GM21723 (cell line): Measurements from ENCODE around the gene ETV7.

Source experiments
- ATAC-seq: cut with Tn5 transposase; IDR thresholded peaks from one replicate; pipeline ENCODE4 v1.9.1; 2021; ENCODE audit warnings: mild to moderate bottlenecking, moderate library complexity; ENCODE audit not compliant: unreplicated experiment

The ETV7 gene

DNA sequence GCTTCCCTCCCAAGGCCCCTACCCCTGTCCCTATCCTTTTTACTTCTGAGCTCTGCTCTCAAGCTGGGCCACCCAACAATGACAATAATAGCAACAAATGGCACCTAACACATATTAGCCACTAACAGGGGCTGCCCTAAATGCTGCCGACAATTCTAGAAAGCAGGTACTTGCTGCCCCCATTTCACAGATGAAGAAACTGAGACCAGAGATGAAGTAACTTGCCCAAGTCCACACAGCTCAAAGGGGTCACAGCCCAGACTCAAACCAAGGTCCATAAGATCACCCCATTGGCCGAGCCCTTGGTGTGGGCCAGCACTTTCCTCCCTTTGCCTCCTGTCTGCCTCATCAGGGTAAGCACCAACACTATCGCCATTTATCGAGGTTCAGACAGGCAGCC is 62.8 kb downstream of the ETV7 start:
- no peak for ATAC-seq

DNA sequence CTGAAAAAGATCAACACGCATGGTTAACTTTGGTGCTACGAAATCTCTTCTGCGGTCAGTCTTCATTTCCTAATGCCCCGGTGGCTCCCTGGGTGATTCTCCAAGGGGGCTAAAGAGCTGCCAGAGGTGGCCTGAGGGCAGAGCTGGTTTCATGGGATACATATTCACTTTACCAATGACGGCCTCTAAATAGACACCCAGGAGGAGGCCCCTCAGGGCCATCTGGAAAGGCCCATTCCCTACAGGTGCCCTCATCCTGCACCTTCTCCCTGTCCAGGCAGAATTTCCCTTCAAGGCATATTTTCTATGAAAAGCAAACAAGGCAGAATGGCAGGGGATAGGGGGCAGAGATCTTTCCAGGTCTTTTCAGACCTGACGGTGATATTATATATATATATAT is 63.3 kb downstream of the ETV7 start:
- no peak for ATAC-seq

DNA sequence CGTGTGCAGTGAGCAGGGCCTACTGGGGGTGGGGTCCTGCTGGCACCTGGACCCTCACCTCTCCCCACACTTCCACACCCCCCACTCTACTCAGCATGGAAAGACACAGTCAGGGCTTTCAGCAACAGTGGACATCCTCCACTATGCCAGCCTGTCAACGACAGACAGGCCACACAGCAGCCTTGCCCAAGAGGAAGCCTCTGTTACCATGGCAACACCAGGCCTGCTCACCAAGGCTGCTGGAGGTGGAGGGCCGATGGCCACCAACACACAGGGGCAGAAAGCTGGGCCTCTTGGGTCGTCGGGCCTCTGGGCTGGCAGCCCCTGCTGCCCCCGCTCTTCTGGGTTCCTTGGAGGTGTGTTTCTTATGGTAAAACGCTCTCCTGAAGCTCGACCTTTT is 64.4 kb downstream of the ETV7 start:
- no peak for ATAC-seq

DNA sequence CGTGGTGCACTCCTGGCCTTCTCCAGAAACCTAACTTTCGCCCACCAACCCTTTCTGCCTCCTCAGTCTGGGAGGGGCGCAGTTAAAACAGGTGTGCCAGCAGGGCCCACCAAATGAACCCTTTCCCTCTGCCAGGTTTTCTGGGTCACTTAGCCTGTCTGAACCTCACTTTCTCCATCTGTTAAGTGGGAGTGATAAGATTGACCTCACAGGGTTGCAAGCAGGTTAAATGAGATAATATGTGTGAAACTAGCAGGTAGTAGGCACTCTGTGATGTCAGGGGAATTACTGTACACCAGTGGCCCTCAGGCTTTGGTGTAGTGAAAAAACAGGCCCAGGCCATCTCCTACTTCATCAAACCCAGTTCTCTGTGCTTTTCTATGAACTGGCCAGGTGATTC is 64.9 kb downstream of the ETV7 start:
- no peak for ATAC-seq

DNA sequence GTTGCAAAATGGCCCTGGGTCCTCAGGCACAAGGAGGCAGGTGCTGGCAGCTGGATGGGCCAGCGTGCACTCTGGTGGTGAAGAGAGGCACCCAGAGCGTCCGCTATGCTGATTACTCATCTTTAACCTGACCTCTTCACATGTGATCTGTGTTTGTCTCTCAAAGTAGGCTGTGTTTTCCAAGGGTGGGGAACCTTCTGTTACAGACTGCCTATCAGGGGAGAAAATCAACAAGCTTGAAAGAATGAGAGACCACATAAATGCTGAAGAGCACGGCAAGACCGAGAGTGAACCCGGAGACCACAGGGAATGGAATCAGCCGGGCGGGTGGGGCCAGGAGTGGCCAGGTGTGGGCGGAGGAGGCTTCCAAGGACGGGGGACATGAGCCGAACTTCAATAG is 67.0 kb downstream of the ETV7 start:
- ATAC-seq = no peak

DNA sequence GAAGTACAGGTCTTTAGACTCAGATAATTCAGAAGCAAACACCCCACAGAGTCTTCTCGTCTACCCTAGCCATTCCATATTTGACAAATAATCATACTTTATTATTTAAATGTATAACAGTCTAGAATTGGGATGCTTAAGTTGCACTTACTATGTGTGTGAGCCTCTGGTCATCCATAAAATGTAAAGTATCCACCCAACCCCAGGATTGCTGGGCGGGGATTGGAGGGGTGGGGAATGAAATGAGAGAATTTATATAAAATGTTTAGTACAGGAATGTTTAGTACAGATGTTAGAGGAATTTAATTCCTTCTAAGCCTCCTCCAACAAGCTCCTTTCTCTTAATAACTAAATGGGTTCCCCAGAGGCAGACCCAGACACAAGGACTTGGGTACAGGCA is 67.6 kb downstream of the ETV7 start:
- ATAC-seq = no peak

DNA sequence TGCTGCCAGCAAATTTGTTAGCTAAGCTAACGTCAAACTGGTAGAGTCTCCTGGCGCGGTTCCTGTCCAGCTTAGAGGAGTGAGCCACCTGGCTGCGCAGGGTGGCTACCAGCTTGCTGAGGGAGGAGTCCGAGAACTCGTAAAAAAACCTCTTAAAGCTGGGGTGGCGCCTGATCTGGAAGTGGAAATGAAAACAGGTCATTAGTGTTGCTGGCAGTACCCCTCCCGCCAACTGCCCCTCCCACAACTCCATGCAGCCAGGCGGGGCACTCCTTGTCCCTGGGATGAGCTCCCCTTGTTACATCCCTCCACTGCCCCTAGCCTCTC is 68.1 kb downstream of the ETV7 start:
- no peak for ATAC-seq

DNA sequence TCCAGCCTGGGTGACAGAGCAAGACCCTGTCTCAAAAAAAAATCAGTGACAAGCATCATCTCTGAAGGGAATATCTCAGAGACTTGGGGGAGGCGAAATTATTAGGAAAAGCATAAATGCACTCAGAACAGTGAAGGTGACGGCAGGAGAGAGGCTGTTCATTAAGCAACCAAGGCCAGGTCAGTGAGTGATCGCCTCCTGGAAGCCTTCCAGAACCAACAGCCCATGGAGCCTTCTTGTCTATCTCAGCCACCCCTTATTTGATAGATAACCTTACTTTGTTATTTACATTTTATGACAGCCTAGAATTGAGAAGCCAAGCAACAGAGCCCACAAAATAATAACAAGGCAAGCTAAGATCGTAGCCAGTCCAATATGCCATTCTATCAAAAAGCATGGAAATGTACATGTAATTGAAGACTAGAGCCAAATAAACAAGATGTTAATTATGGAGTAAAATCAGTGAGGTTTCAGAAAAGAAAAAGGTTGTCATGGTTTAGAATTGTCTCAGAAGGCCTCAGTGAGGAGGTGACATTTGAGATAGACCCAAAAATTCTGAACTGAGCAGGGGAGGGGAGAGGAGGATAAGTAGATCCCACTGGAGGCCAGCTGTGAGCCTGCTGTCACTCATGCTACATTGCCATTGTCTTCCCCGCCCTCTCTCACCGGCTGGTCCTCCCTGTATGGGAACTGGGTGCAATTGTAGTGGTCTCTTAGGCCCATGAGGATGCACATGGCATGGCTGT is 68.6 kb downstream of the ETV7 start:
- ATAC-seq = no peak

DNA sequence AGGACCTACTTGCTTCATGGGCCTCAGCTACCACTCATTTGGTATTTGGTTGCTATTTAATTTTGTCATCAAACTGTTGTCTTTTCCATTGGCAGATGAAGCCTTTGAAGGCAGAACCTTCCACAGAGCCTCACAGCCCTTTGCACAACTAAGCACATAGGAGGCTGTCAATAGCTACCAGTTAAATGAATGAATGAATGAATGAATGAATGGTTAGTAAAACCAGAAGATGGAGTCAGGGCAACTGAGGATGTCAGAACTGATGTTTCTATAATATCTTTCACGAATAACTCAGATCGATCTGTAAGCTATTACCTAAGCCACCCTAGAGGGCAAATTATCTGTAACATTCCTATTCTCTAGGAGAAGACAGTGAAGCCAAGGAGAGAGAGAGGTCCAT is 69.8 kb downstream of the ETV7 start:
- ATAC-seq = no peak
